HEK293 (cell line): ENCODE results near the gene COA8.
A peak's percentile ranks its signal among the peaks of the same experiment; 100 is the strongest.

ENCODE experiments used
- CTCF ChIA-PET: fragments of 350-600 bp; formaldehyde crosslinking; extraction: SDS; loops from one replicate; lab custom pipeline; 2021; ENCODE audit warnings: antibody characterized with exemption; lab: Yijun Ruan, JAX
- POLR2A ChIA-PET: fragments of 300-600 bp; formaldehyde crosslinking; extraction: SDS; loops from one replicate; lab custom pipeline; 2020; ENCODE audit warnings: antibody characterized with exemption, inconsistent platforms; lab: Yijun Ruan, JAX
- H3K27ac ChIP-seq: fragments of 200-500 bp; sonication (Bioruptor generic); 2 replicates; pipeline ENCODE4 v1.5.1; 2014; ENCODE audit warnings: low read depth, low read length, control low read depth, inconsistent platforms; ENCODE audit errors: extremely low read depth
- H3K36me3 ChIP-seq, 2 experiments: fragments of 200-500 bp in 1 of 2; sonication (Bioruptor generic) in 1 of 2; 1 replicate in 1 of 2; 2 replicates in 1 of 2; pipeline ENCODE4 v1.5.1; 2014 to 2017; ENCODE audit warnings: inconsistent platforms in 2 of 2, low read length in 2 of 2; ENCODE audit not compliant: control insufficient read depth in 2 of 2, insufficient read depth in 1 of 2
- H3K4me1 ChIP-seq: fragments of 200-500 bp; sonication (Bioruptor generic); 2 replicates; pipeline ENCODE4 v1.5.1; 2014; ENCODE audit warnings: mild to moderate bottlenecking, low read length, inconsistent platforms; ENCODE audit not compliant: control insufficient read depth, insufficient read depth
- H3K4me3 ChIP-seq: 2 replicates; pipeline ENCODE4 v1.5.1; 2011; ENCODE audit warnings: low read depth, mild to moderate bottlenecking, control low read depth, low read length, moderate library complexity
- H3K9me3 ChIP-seq: fragments of 200-500 bp; sonication (Bioruptor generic); 2 replicates; pipeline ENCODE4 v1.5.1; 2014; ENCODE audit warnings: low read depth, low read length, inconsistent platforms; ENCODE audit not compliant: control insufficient read depth, insufficient read depth
- BCL11A ChIP-seq: fragments of 450-650 bp; formaldehyde crosslinking; IDR thresholded peaks from 2 replicates; pipeline ENCODE4 v1.5.1; 2016; ENCODE audit warnings: low read depth, missing biosample characterization, missing genetic modification characterization
- EGR2 ChIP-seq: fragments of 450-650 bp; formaldehyde crosslinking; IDR thresholded peaks from 2 replicates; pipeline ENCODE4 v1.5.1; 2016; ENCODE audit warnings: low read depth, missing biosample characterization, missing genetic modification characterization
- HIC1 ChIP-seq: fragments of 450-650 bp; formaldehyde crosslinking; IDR thresholded peaks from 2 replicates; pipeline ENCODE4 v1.5.1; 2016; ENCODE audit warnings: missing biosample characterization, missing genetic modification characterization
- KLF1 ChIP-seq: fragments of 450-650 bp; formaldehyde crosslinking; IDR thresholded peaks from 2 replicates; pipeline ENCODE4 v1.5.1; 2016; ENCODE audit warnings: missing biosample characterization, missing genetic modification characterization
- KLF8 ChIP-seq: fragments of 450-650 bp; formaldehyde crosslinking; IDR thresholded peaks from 2 replicates; pipeline ENCODE4 v1.5.1; 2016; ENCODE audit warnings: missing biosample characterization, missing genetic modification characterization
- MEIS1 ChIP-seq: sonication (generic); formaldehyde crosslinking; IDR thresholded peaks from 2 replicates; pipeline ENCODE4 v1.8.1; 2022; ENCODE audit warnings: missing genetic modification reagents, mild to moderate bottlenecking, borderline replicate concordance
- PBX3 ChIP-seq: sonication (generic); formaldehyde crosslinking; IDR thresholded peaks from 2 replicates; pipeline ENCODE4 v1.8.1; 2022; ENCODE audit warnings: mild to moderate bottlenecking, moderate library complexity, missing genetic modification reagents
- SP7 ChIP-seq: fragments of 450-650 bp; formaldehyde crosslinking; IDR thresholded peaks from 2 replicates; pipeline ENCODE4 v1.5.1; 2016; ENCODE audit warnings: missing biosample characterization, missing genetic modification characterization
- TRIM28 ChIP-seq: IDR thresholded peaks from 2 replicates; pipeline ENCODE4 v1.6.1; 2011; ENCODE audit warnings: low read length, control low read depth, borderline replicate concordance
- ZBTB26 ChIP-seq: fragments of 450-650 bp; formaldehyde crosslinking; optimal IDR thresholded peaks from 2 replicates; pipeline ENCODE3; 2016; ENCODE audit warnings: missing biosample characterization, mild to moderate bottlenecking, missing genetic modification characterization
- ZFHX2 ChIP-seq: fragments of 450-650 bp; formaldehyde crosslinking; conservative IDR thresholded peaks from 2 replicates; pipeline ENCODE4 v1.5.1; 2016; ENCODE audit warnings: missing biosample characterization, missing genetic modification characterization
- ZNF146 ChIP-seq: fragments of 450-650 bp; formaldehyde crosslinking; IDR thresholded peaks from 2 replicates; pipeline ENCODE4 v1.5.1; 2016; ENCODE audit warnings: missing biosample characterization, missing genetic modification characterization
- ZNF175 ChIP-seq: fragments of 450-650 bp; formaldehyde crosslinking; IDR thresholded peaks from 2 replicates; pipeline ENCODE4 v1.5.1; 2016; ENCODE audit warnings: missing biosample characterization, missing genetic modification characterization
- ZNF223 ChIP-seq: fragments of 450-650 bp; formaldehyde crosslinking; IDR thresholded peaks from 2 replicates; pipeline ENCODE4 v1.5.1; 2016; ENCODE audit warnings: missing biosample characterization, missing genetic modification characterization
- ZNF335 ChIP-seq: fragments of 450-650 bp; formaldehyde crosslinking; conservative IDR thresholded peaks from 2 replicates; pipeline ENCODE4 v1.5.1; 2016; ENCODE audit warnings: missing biosample characterization, missing genetic modification characterization
- ZNF654 ChIP-seq: fragments of 450-650 bp; formaldehyde crosslinking; IDR thresholded peaks from 2 replicates; pipeline ENCODE4 v1.5.1; 2016; ENCODE audit warnings: low read depth, missing biosample characterization, missing genetic modification characterization
- TF ChIP-seq, protein P1 (sequence below): fragments of 450-650 bp; formaldehyde crosslinking; IDR thresholded peaks from 2 replicates; pipeline ENCODE4 v1.5.1; 2017; ENCODE audit warnings: missing biosample characterization, mild to moderate bottlenecking, missing genetic modification characterization, moderate library complexity
- TF ChIP-seq, protein P2 (sequence below): fragments of 450-650 bp; formaldehyde crosslinking; IDR thresholded peaks from 2 replicates; pipeline ENCODE4 v1.5.1; 2016; ENCODE audit warnings: missing biosample characterization, missing genetic modification characterization, borderline replicate concordance

COA8 gene

DNA sequence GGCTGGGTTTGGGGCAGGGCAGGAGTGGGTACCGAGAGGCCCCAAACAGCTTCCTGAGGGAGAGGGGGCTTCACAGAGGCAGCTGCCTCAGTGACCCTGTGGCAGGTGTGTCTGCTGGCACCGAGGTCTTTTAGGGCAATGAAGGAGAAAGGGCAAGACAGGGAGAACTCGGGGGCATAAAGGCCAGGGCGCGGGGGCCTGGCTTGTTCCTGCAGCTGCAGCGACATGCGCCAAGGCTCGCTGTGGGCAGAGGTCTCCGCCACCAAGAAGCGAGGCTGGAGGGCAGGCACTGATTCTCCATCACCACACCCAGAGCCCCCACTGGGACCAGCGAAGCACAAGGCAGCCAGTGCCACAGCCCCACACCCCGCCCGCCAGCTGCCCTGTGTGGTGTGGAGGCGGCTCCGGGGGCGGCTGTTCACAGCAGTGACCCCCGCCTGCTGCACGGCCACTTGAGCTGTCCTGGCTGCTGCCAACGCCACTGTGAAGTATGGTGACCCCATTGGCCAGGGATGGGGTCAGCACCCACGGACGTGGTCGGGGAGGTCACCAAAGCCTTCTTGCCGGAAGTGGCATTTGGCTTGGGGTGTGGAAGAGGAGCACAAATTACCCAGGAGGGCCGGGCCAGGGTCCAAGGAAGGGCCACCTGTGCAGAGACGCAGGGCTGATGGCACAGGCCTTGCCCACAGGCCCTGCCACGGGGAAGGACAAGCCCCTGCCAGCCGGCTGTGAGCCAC lies 16.7 kb upstream of the COA8 start:
- TF ChIP-seq HIC1 (tag by site-specific recombination) (peak; percentile 35; the same call in 1 of the 2 replicates), EGR2 (tag by site-specific recombination) (peak; percentile 84), ZFHX2 (tag by site-specific recombination) (peak; percentile 94), BCL11A (tag by site-specific recombination) (peak; percentile 34; the same call in 1 of the 2 replicates), KLF1 (tag by site-specific recombination) (peak; percentile 53; the same call in 1 of the 2 replicates), ZNF146 (tag by site-specific recombination) (no peak), ZNF175 (no peak)
- Histone ChIP-seq H3K36me3 (no peaks in the 10 kb centered on the region), H3K4me3 (no peak overlapping the region), H3K4me1 (no peaks in the 10 kb centered on the region; the same call in 1 of the 2 replicates), H3K9me3 (no peaks in the 10 kb centered on the region), H3K27ac (no peak overlapping the region)
- ChIA-PET CTCF (interaction anchor here (0.6 to 6.0 kb wide), 14 partner anchors 8 to 1627 kb away, joined by 3 to 48 read pairs (median 4); partner anchors contain the start of gene BAG5), POLR2A (interaction anchor here (1.2 to 2.4 kb wide), 2 partner anchors 24 to 28 kb away, joined by 5 to 12 read pairs; partner anchors contain the start of gene CKB)

DNA sequence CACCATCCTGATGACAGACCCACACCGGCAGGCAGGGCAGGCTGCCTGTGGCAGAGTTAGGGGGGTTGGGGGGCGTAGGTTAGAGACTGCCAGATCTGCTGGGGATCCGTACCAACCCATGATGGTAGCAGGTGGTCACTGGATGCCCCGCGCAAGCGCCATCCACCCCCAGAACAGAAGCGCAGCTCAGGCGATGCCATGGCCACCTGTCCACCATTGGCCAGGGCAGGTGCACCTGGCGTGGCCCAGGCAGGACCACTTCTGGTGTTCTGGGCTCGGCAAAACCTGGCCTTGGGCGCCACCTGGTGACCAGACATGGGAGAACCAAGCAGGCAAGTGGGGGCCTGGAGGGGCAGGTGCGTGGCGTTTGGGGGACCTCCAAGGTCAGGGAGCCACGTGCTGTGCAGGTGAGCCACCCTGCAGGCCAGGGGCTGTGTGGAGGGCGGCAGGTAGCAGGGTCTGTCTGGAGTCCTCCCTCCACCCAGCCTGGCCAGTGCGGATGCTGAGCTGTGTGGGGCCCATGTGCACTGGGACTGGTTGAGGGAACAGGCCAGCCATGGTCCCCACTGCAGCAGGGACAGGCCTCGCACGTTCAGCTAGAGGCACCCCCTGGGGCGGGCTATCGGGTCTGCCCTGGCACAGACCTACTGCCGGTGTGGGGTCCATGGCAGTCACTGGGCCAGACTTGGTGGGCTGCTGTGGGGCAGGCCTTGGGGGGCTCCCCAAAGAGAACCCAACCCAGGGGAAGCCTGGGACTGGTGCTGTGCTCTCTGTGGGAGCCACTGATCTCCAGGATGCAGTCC lies 15.9 kb upstream of the COA8 start:
- ChIA-PET CTCF (interaction anchor here (0.5 to 6.0 kb wide), 16 partner anchors 11 to 1626 kb away, joined by 3 to 48 read pairs (median 3); partner anchors contain the start of gene BAG5), POLR2A (interaction anchor here (0.6 to 2.4 kb wide), 2 partner anchors 25 to 28 kb away, joined by 5 to 12 read pairs; partner anchors contain the start of gene CKB)
- no peak overlapping the region for H3K4me3 ChIP-seq
- H3K36me3 ChIP-seq = no peaks in the 10 kb centered on the region
- H3K27ac ChIP-seq = no peak overlapping the region
- no peaks in the 10 kb centered on the region; the same call in 1 of the 2 replicates for H3K4me1 ChIP-seq
- H3K9me3 ChIP-seq = no peaks in the 10 kb centered on the region
- TF ChIP-seq BCL11A (tag by site-specific recombination) (0 out of 2 replicates have a peak, but pooled peaks have one; percentile 23), ZBTB26 (tag by site-specific recombination) (peak; percentile 20), ZNF146 (tag by site-specific recombination) (no peak), ZNF335 (peak; percentile 100), MEIS1 (no peak), PBX3 (CRISPR knock-in tag) (0 out of 2 replicates have a peak, but pooled peaks have one; percentile 43), ZNF223 (tag by site-specific recombination) (peak; percentile 47; the same call in 1 of the 2 replicates), ZNF654 (tag by site-specific recombination) (peak; percentile 97), KLF8 (peak; percentile 50; the same call in 1 of the 2 replicates), TRIM28 (no peak), SP7 (tag by site-specific recombination) (peak; percentile 62; the same call in 1 of the 2 replicates)
- TF ChIP-seq, protein P1, sequence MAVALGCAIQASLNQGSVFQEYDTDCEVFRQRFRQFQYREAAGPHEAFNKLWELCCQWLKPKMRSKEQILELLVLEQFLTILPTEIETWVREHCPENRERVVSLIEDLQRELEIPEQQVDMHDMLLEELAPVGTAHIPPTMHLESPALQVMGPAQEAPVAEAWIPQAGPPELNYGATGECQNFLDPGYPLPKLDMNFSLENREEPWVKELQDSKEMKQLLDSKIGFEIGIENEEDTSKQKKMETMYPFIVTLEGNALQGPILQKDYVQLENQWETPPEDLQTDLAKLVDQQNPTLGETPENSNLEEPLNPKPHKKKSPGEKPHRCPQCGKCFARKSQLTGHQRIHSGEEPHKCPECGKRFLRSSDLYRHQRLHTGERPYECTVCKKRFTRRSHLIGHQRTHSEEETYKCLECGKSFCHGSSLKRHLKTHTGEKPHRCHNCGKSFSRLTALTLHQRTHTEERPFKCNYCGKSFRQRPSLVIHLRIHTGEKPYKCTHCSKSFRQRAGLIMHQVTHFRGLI = no peak
- TF ChIP-seq, protein P2, sequence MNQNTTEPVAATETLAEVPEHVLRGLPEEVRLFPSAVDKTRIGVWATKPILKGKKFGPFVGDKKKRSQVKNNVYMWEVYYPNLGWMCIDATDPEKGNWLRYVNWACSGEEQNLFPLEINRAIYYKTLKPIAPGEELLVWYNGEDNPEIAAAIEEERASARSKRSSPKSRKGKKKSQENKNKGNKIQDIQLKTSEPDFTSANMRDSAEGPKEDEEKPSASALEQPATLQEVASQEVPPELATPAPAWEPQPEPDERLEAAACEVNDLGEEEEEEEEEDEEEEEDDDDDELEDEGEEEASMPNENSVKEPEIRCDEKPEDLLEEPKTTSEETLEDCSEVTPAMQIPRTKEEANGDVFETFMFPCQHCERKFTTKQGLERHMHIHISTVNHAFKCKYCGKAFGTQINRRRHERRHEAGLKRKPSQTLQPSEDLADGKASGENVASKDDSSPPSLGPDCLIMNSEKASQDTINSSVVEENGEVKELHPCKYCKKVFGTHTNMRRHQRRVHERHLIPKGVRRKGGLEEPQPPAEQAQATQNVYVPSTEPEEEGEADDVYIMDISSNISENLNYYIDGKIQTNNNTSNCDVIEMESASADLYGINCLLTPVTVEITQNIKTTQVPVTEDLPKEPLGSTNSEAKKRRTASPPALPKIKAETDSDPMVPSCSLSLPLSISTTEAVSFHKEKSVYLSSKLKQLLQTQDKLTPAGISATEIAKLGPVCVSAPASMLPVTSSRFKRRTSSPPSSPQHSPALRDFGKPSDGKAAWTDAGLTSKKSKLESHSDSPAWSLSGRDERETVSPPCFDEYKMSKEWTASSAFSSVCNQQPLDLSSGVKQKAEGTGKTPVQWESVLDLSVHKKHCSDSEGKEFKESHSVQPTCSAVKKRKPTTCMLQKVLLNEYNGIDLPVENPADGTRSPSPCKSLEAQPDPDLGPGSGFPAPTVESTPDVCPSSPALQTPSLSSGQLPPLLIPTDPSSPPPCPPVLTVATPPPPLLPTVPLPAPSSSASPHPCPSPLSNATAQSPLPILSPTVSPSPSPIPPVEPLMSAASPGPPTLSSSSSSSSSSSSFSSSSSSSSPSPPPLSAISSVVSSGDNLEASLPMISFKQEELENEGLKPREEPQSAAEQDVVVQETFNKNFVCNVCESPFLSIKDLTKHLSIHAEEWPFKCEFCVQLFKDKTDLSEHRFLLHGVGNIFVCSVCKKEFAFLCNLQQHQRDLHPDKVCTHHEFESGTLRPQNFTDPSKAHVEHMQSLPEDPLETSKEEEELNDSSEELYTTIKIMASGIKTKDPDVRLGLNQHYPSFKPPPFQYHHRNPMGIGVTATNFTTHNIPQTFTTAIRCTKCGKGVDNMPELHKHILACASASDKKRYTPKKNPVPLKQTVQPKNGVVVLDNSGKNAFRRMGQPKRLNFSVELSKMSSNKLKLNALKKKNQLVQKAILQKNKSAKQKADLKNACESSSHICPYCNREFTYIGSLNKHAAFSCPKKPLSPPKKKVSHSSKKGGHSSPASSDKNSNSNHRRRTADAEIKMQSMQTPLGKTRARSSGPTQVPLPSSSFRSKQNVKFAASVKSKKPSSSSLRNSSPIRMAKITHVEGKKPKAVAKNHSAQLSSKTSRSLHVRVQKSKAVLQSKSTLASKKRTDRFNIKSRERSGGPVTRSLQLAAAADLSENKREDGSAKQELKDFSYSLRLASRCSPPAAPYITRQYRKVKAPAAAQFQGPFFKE (tag by site-specific recombination) = peak; percentile 81; the same call in 1 of the 2 replicates
